Inflammatory macrophage treated with lipopolysaccharide for 4 hours (primary cell): ENCODE data around the gene TMEM215.
"Not testable (repeated sequence)": the region's sequence is repeated elsewhere in the genome, so short reads cannot be mapped to it uniquely, and the experiment has no call there.

Experiments used
- DNase-seq: peaks from one replicate; pipeline ENCODE4 v3.0.0-alpha.2; 2020

TMEM215 gene, protein sequence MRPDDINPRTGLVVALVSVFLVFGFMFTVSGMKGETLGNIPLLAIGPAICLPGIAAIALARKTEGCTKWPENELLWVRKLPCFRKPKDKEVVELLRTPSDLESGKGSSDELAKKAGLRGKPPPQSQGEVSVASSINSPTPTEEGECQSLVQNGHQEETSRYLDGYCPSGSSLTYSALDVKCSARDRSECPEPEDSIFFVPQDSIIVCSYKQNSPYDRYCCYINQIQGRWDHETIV

DNA sequence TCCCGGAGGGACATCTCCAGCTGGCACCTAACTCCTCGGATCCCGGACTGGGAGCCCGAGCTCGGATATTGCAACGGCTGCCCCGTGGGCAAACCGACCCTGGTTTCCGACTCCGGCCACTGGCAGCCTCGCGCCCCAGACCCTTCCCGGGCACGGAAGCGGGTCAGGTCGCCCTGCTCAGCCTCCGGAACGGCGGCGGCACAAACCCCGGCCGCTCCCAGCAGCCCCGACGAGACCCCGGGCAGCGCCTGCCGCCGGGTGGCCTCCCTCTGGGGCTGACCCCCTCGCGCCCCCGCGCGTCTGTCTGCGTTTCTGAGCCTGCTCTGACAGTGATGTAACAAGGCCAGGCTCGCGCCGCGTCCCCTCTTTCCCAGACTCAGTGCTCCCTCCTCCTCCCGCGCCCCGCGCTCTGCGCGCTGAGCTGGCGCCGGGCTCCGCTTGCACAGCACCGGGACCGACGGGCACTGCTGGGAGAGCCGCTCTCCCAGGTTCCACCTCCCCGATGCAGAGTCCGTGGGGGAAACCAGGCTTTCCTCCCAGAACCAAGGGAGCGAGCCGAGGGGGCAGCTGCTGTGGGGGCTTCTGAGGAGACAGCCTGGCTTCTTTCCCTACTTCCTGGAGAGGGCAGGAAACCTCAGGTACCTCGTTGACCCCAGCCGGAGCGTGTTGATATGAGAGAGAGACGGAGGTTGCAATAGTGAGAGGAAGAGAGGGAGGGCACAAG is at the start of gene TMEM215:
Gene TMEM215, plus strand, starts transcription at position 373 of the 724 bp plus-strand sequence. CDS start 644 bp downstream, outside the sequence.
- DNase-seq, result no peak

DNA sequence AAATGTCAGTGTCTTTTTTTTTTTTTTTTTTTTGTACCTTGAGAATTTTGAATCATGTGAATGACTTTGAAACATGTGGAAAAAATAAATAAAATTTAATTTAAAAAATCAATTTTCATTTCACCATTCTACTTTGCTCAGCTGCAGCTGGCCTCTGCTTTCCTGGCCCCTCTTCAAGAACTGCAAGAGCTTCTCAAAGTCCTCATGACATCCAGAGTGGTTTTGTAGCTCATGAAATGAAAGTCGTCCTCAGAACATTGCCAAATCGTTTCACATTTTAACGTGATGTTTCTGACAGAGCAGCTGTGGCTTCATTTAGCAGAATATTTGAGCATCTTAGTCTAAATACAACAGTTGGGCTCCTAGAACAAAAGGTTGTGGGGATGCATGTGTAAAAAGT is 47.9 kb upstream of the TMEM215 start:
- no peak for DNase-seq

GRCh38 chr9:32737378-32737777 is 46.0 kb upstream of the TMEM215 start:
- no peak for DNase-seq

DNA sequence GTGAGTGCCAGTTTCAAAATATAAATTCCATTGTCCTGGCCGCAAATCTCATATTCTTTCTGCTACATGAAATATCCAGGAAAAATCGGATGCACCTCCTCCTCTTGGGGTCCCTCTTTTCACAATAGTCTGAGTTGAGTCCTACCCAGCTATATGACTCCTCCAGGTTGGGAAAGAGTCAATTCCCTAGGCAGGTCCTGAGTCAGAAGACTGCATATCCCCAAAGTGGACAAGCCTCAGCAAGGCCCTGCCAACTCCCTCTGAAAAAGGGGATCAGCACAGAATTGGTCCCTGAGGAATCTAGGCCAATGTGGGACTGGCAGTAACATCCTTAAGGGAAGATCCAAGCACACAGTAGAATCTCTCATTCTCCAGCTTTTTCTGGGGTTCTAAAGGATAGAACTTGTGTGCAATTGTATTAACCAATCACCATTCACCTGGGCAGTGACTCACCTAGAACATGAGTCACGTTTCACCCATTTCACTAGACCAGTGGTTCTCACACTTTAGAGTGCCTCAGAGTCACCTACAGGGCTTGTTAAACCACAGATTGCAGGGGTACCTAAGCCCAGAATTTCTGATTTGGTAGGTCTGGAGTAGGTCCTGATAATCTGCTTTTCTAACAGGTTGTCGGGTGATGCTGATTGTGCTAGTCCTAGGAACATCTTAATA is 44.7 kb upstream of the TMEM215 start:
- no peak for DNase-seq

GRCh38 chr9:32741706-32742105 is 41.6 kb upstream of the TMEM215 start:
- no peak for DNase-seq

- DNase-seq, result no peak
Measured at GRCh38 chr9:32742296-32742695, 41.0 kb upstream of the TMEM215 start.

DNA sequence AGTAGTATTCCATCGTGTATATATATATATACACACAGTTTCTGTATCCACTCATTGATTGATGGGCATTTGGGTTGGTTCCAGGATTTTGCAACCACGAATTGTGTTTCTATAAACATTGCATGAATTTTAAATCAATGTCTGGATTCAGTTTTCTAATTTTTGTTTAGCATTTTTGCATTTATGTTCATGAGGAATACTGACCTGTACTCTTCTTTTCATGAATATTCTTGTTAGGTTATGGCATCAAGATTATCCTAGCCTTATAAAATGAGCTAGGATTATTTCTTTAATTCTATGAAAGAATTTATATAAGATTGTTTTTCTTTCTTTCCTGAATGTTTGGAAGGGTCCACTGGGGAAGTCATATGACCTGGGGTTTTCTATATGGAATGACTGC is 35.3 kb upstream of the TMEM215 start:
- DNase-seq, result no peak

DNA sequence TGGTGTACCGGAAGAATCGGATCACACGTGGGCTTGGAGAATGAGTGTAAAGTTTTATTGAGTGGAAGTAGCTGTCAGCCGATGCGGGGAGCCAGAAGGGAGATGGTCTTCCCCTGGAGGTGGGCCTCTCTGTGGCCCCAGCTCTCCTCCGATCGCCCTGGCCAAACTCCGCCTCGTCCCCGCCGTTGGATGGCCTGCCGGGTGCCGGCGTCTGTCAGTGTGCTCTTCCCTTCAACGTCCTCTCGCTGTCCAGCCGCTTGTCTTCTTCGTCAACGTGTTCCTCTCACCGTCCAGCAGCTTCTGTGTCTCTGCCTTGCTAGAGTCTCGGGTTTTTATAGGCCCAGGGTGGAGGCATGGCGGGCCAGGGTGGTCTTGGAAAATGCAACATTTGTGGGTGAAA is 27.6 kb upstream of the TMEM215 start:
- no peak for DNase-seq

DNA sequence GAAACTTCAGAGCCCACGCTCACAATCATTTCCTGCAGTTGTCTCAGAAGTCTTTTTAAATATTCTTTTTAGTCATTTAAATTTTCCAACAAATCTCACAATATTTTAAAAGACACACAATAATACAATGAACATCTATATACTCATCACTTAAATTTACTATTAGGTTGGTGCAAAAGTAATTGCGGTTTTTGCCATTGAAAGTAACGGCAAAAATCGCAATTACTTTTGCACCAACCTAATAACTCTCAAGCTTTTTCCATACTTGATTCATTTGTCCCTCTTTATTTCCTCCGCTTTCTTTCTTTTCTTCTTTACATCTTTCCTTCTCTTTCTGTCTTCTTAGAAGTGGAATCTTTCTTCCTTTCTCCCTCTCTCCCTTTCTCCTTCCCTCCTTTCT is 19.2 kb upstream of the TMEM215 start:
- DNase-seq, result no peak

DNA sequence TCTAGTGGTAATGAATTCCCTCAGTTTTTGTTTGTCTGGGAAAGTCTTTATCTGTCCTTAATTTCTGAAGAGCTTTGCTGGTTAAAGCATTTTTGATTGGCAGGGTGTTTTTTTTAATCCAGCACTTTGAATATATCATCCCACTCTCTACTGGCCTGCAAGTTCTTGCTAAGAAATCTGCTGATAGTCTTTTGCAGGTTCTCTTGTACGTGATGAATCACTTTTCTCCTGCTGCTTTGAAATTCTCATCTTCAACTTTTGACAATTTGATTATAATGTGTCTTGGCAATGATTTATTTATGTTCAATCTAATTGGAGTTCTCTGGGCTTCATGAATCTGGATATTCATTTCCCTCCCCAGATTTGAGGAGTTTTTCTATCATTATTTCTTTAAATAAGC is 8.1 kb upstream of the TMEM215 start:
- no peak for DNase-seq

DNA sequence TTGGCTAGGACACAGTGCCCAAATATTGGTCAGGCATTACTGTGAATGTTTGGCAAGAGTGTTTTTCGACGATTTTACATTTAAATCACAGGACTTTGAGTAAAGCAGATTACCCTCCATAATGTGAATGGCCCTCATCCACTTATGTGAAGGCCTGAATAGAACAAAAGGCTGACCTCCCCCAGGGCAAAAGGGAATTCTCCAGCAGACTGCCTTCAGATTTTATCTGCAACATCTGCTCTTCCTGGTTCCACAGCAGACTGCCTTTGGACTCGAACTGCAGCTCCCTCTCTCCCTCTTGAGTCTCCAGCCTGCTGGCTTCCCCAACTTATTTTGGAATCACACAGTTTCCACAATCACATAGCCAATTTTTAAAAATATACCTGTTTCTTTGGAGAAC is 7.1 kb upstream of the TMEM215 start:
- no peak for DNase-seq

- DNase-seq, result no peak
Measured at GRCh38 chr9:32782476-32783167, 718 bp upstream of the TMEM215 start.

DNA sequence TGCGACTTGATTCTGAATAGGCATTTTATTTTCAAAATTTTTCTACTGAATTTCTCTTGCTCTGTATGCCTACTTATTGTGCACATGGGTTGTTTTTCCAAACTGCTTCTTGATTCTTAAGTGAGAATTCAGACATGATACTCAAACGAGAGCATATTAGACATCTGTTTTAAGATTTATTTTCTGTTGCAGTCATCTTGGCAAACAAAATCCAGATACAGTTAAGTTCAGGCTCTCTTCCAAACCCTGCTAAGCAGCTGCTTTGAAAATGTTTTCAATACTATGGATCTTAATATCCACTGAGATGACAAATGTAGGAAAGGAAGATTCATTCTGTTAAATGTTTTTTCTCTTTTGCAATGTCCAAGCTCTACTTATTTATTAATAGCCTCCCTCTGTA is 4.5 kb downstream of the TMEM215 start:
- no peak for DNase-seq

DNA sequence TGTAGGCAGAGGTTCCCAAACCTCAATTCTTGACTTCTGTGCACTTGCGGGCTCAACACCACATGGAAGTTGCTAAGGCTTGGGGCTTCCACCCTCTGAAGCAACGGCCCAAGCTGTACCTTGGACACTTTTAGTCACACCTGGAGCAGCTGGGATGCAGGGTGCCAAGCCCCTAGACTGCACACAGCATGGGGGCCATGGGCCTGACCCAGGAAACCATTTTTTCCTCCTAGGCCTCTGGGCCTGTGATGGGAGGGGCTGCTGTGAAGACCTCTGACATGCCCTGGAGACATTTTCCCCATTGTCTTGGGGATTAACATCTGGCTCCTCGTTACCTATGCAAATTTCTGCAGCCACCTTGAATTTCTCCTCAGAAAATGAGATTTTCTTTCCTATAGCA is 12.7 kb downstream of the TMEM215 start:
- not testable (repeated sequence) for DNase-seq

GRCh38 chr9:32801530-32801929 is 18.2 kb downstream of the TMEM215 start:
- no peak for DNase-seq

- no peak for DNase-seq
Measured at GRCh38 chr9:32807217-32807616, 23.9 kb downstream of the TMEM215 start.

DNA sequence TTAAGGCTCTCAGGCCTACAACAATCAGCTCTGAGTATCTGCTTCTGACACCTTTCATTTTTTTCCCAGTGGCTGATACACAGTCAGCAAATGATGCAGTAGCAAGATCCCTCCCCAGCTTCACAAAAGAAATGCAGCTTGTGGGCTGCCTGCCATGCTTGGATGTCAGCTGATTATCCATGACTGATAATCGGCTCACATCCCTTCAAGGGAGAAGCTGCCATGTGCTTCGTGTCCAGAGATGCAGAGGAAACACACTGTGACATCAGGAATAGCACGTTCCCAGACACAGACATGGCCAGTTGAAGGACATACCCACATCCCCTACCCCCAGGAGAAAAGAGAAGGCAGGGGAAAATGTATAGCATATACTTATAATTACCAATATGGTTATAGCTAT is 27.9 kb downstream of the TMEM215 start:
- no peak for DNase-seq

DNA sequence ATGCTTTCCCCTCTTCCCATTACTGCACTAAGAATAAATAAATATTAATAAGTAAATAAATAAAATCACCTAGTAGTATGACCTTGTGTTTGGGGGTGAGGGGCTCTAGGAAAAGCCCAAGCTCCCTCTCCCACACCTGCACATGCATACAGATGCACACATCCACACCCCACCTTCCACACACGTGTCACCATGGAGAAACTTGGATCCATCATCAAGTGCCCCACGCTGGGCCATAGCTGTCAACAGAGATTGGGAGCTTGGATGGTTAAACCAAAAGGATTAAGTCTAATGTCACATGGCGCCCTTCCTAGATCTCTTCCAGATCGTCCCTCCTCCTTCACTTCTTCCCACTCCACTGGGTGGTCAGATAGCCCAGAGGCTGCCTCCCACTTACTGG is 37.0 kb downstream of the TMEM215 start:
- no peak for DNase-seq

GRCh38 chr9:32823101-32823500 is 39.8 kb downstream of the TMEM215 start:
- no peak for DNase-seq

GRCh38 chr9:32823551-32823950 is 40.2 kb downstream of the TMEM215 start:
- no peak for DNase-seq

GRCh38 chr9:32825203-32825602 is 41.9 kb downstream of the TMEM215 start:
- DNase-seq, result no peak

DNA sequence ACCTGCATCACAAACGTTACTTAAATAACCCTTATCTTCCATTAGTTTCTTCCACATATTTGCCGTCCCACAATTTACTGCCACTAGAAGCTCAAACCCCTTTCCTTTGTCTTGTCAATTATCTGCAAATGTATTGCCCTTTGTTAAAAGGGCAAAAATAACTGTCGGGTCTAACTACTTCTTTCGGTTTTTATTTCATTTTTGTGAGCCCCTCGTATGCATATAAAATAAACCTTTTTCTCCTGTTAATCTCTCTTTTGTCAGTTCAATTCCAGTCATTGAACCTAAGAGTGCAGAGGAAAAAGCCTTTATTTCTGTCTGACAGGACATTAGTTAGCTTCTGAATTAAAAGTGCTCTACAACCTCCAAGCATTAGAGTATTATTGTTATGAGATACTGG is 45.5 kb downstream of the TMEM215 start:
- no peak for DNase-seq

GRCh38 chr9:32832346-32832745 is 49.0 kb downstream of the TMEM215 start:
- no peak for DNase-seq
